Right lobe of liver (tissue), 6 donors: ENCODE results near the gene AHNAK. TPM values are rescaled to one million over a fixed set of nuclear protein-coding genes. Genes with fewer than 3 reads are reported as not detected.

ENCODE experiments used
- ATAC-seq, 4 donors: fragments of 200-7000 bp; cut with Tn5 transposase; one replicate each; pipeline ENCODE4 v1.9.1; 2020; ENCODE audit warnings: mild to moderate bottlenecking in 4 of 4, moderate library complexity in 4 of 4
- DNase-seq, 3 donors: peaks; one replicate each; pipeline ENCODE4 v3.0.0-alpha.2; 2020
- H3K27ac ChIP-seq, 3 donors: fragments of 200-600 bp; one replicate each; pipeline ENCODE4 v1.8.0; 2022
- H3K27me3 ChIP-seq, 2 donors: fragments of 200-600 bp; one replicate each; pipeline ENCODE4 v1.8.0; 2022
- H3K36me3 ChIP-seq, 4 donors: fragments of 200-600 bp; sonication (generic) in 1 of 4; one replicate each; pipeline versions ENCODE4 v1.5.1 to v1.8.0; 2017 to 2022; ENCODE audit warnings: control low read depth in 1 of 4
- H3K4me1 ChIP-seq, 4 donors: fragments of 200-600 bp; sonication (generic) in 1 of 4; one replicate each; pipeline versions ENCODE4 v1.5.1 to v1.8.0; 2017 to 2022; ENCODE audit warnings: control low read depth in 1 of 4
- H3K4me3 ChIP-seq, 3 donors: fragments of 200-600 bp; one replicate each; pipeline ENCODE4 v1.8.0; 2022
- H3K9me3 ChIP-seq, 4 donors: fragments of 200-600 bp; sonication (generic) in 1 of 4; one replicate each; pipeline versions ENCODE4 v1.5.1 to v1.8.0; 2017 to 2022; ENCODE audit warnings: control low read depth in 1 of 4
- CTCF ChIP-seq, 4 donors: fragments of 200-600 bp in 3 of 4; fragments of 450-650 bp in 1 of 4; IDR thresholded peaks; one replicate each; pipeline versions ENCODE4 v1.5.1 to v1.8.0; 2016 to 2022; ENCODE audit warnings: antibody characterized with exemption in 4 of 4, mild to moderate bottlenecking in 2 of 4
- POLR2A ChIP-seq: fragments of 450-650 bp; IDR thresholded peaks from one replicate; pipeline ENCODE4 v1.6.1; 2017; ENCODE audit warnings: antibody characterized with exemption, mild to moderate bottlenecking
- WGBS: methylation state at CpG from one replicate; pipeline ENCODE4 v1.1.6; 2018; ENCODE audit warnings: low coverage, low lambda C conversion rate; ENCODE audit not compliant: insufficient coverage; ENCODE audit errors: missing lambda C conversion rate; 5-methylcytosine and 5-hydroxymethylcytosine counted together
- intact Hi-C, 2 donors: fragments of 100-400 bp; cut with DNase I; formaldehyde crosslinking; loops; one replicate each; pipeline versions ENCODE4 v1.11.2 to v1.14.1; 2022
- total RNA-seq, 6 experiments: library from RNA; depleted of rRNA in 2 of 6; stranded (reverse); fragments of >200 nt in 2 of 6; fragmentation: NEBNext Ultra II Directional in 3 of 6; extraction: Animal tissue kit (Norgen Biotek cat#: 25700) in 3 of 6; gene quantifications; one replicate each; pipeline versions ENCODE4 v1.1.0 to v1.2.4, GENCODE V29; 2016 to 2023
- donor health status: DM: no; HTN: yes; CAD: no.
- donor health status: DM: no; HTN: no; CAD: no.
- donor health status: DM: no; HTN: no; CAD: no.
- donor health status: DM: no; HTN: yes; CAD: no.
- donor health status: DM: no; HTN: yes; CAD: no.

Gene AHNAK
- total RNA-seq, 6 experiments from 2014 or later, result 91.0 to 180 (median 113) TPM

GRCh38 chr11:62497132-62497801 lies 49.3 kb downstream of the AHNAK start:
- no peak for DNase-seq
- Histone ChIP-seq H3K27ac (no peak overlapping the region), H3K27me3 (no peaks in the 10 kb centered on the region), H3K9me3 (no peaks in the 10 kb centered on the region), H3K36me3 (no peaks in the 10 kb centered on the region), H3K4me3 (no peak overlapping the region), H3K4me1 (peaks cover 0 to 14% (median 7%) of the 10 kb centered on the region in 4 donors)
- intact Hi-C loops, result no loop called here
- 62% methylated on average over 7 of the region's 7 CpGs for WGBS
- ATAC-seq, result peak; percentile 71 to 82 (median 78)
- TF ChIP-seq CTCF (IDR thresholded peaks at IDR 0.05) (peak; percentile 28 to 52 (median 37)), POLR2A (no peak)

GRCh38 chr11:62496676-62497075 lies 49.9 kb downstream of the AHNAK start:
- 94% methylated on average over 6 of the region's 6 CpGs for WGBS
- Histone ChIP-seq H3K4me1 (peaks cover 0 to 8% (median 4%) of the 10 kb centered on the region in 4 donors), H3K9me3 (no peaks in the 10 kb centered on the region), H3K4me3 (no peak overlapping the region), H3K27me3 (no peaks in the 10 kb centered on the region), H3K36me3 (no peaks in the 10 kb centered on the region), H3K27ac (no peak overlapping the region)
- DNase-seq (no peak), ATAC-seq (no peak)
- TF ChIP-seq CTCF (IDR thresholded peaks at IDR 0.05), result no peak
- intact Hi-C loops, result no loop called here

- intact Hi-C loops, result no loop called here
- no peaks in the 10 kb centered on the region for H3K36me3 ChIP-seq
- 82% methylated on average over 4 of the region's 4 CpGs for WGBS
These were observed 52.4 kb downstream of the AHNAK start for GRCh38 chr11:62494246-62494645.

GRCh38 chr11:62493801-62494200 lies 52.8 kb downstream of the AHNAK start:
- WGBS, result 100% methylated on average over 3 of the region's 3 CpGs
- ATAC-seq, result no peak
- intact Hi-C loops, result no loop called here

More at GRCh38 chr11:62494246-62494645, 52.4 kb downstream of the AHNAK start:
- ATAC-seq, result no peak
- H3K4me1 ChIP-seq, result no peaks in the 10 kb centered on the region
- TF ChIP-seq POLR2A (no peak), CTCF (IDR thresholded peaks at IDR 0.05) (no peak)
- no peaks in the 10 kb centered on the region for H3K9me3 ChIP-seq
- no peak overlapping the region for H3K4me3 ChIP-seq
- H3K27me3 ChIP-seq, result no peaks in the 10 kb centered on the region
- H3K27ac ChIP-seq, result no peak overlapping the region
- DNase-seq, result no peak

More at GRCh38 chr11:62493801-62494200, 52.8 kb downstream of the AHNAK start:
- TF ChIP-seq CTCF (IDR thresholded peaks at IDR 0.05) (no peak), POLR2A (no peak)
- Histone ChIP-seq H3K9me3 (no peaks in the 10 kb centered on the region), H3K27me3 (no peaks in the 10 kb centered on the region), H3K4me3 (no peak overlapping the region), H3K4me1 (no peaks in the 10 kb centered on the region), H3K36me3 (no peaks in the 10 kb centered on the region), H3K27ac (no peak overlapping the region)
- DNase-seq, result no peak
